NCI-H460 (cell line): ENCODE data around the gene SRPK1. TPM values are rescaled to one million over a fixed set of nuclear protein-coding genes. Genes with fewer than 3 reads are reported as not detected.
"Not testable (repeated sequence)": the region's sequence is repeated elsewhere in the genome, so short reads cannot be mapped to it uniquely, and the experiment has no call there.

Experiments
- DNase-seq: peaks from one replicate; pipeline ENCODE4 v3.0.0-alpha.2; 2016; ENCODE audit warnings: low read depth; ENCODE audit errors: extremely low read depth
- total RNA-seq: library from RNA; depleted of rRNA; stranded (reverse); fragments of >200 nt; shearing (Covaris generic); gene quantifications from 2 replicates; pipeline ENCODE4 v1.2.3, GENCODE V29; 2014

SRPK1 gene
- total RNA-seq, 1 experiment from 2014 or later: 68.4 TPM

DNA sequence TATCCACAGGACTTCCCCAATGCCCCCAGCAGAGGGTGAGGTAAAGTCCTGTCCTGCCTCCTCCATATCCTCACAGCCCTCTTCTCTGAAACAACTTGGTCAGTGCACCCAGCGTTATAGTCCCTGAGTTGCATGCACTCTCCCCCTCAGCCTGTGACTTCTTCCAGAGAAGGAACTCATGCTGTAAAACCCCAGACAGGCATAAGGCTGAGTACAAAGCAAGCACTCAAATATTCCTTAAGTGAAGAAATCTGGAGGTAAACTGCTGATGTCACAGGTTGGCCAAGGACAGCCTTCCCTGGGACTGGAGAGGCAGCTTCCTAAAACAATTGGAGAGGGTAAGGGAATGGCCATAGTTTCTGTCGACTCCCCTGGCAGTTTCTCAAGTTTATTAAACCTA lies 12.9 kb upstream of the SRPK1 start:
- no peak for DNase-seq

DNA sequence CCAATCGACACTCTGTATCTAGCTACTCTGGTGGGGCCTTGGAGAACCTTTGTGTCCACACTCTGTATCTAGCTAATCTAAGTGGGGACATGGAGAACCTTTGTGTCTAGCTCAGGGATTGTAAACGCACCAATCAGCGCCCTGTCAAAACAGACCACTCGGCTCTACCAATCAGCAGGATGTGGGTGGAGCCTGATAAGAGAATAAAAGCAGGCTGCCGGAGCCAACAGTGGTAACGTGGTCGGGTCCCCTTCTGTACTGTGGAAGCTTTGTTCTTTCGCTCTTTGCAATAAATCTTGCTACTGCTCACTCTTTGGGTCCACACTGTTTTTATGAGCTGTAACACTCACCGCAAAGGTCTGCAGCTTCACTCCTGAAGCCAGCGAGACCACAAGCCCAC lies 11.0 kb upstream of the SRPK1 start:
- not testable (repeated sequence) for DNase-seq

- DNase-seq: no peak
Observed at GRCh38 chr6:35931120-35931561, 10.2 kb upstream of the SRPK1 start.

GRCh38 chr6:35929601-35930000 lies 8.7 kb upstream of the SRPK1 start:
- no peak for DNase-seq

DNA sequence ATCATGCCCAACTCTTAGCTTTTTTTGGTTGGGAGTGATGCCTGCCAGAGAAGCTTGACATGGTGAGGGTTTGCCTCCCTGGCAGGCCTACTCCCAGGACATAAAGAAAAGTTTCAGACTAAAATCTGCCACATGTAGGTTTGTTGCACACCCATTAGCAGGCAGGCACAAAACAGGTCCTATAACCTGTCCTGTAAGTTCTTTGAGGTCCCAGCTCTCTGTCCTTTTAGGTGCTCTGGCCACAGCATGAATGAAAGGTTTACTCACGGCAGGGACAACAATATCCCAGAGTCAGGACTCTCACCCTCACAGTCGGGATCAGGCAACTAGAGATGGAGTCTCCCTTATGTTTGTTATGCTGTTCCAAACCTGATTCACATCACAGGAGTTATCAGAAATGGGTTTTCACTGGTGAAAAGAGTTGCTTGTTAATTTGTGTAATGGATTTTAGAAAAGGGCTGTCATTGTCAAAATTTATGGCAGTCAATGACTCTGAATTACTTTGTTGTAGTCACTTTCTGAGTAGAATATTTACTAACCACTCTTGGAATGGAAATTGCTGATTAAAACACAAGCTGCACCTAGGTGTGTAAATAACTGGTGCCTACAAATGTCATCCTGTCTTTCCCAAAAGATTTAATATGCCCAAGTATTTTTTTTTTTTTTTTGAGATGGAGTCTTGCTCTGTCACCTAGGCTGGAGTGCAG lies 5.8 kb upstream of the SRPK1 start:
- DNase-seq: no peak

DNA sequence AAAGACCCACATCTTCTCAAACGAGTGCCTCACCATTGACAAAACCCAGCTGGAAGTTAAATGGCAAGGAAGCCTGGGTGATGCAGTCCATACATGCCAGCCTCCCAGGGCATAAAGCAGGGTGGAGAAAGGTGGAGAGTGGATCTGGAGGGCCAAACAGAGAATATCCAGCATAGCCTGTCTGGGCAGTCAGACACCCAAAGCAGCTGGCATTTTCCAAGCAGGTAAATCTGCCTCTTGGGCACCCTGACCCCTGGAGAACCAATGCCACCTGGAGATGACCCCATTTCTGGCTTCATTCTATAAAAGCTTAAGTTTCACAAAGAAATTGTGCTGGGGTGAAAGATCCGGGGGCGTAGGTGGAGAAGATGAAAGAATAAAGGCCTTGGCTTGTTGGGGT lies 5.1 kb upstream of the SRPK1 start:
- DNase-seq: no peak

- DNase-seq: no peak
Observed at GRCh38 chr6:35924146-35924545, 3.2 kb upstream of the SRPK1 start.

DNA sequence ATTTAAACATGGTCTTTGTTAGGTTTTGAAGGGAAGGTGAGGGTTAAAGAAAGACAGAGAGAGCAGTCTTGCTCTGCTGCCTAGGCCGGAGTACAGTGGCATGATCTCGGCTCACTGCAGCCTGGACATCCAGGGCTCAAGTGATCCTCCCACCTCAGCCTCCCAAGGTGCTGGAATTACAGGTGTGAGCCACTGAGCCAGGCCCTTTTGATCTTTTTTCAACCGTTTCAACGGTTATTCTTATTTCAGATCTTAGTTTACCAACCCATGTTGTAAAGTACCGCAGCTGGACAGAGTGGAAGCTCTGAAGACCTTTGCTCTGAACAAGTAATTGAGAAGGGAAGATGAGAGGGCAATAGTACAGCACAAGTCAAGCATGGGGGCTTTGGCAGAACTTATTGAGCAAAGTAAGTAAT lies 1.2 kb upstream of the SRPK1 start:
- no peak for DNase-seq

DNA sequence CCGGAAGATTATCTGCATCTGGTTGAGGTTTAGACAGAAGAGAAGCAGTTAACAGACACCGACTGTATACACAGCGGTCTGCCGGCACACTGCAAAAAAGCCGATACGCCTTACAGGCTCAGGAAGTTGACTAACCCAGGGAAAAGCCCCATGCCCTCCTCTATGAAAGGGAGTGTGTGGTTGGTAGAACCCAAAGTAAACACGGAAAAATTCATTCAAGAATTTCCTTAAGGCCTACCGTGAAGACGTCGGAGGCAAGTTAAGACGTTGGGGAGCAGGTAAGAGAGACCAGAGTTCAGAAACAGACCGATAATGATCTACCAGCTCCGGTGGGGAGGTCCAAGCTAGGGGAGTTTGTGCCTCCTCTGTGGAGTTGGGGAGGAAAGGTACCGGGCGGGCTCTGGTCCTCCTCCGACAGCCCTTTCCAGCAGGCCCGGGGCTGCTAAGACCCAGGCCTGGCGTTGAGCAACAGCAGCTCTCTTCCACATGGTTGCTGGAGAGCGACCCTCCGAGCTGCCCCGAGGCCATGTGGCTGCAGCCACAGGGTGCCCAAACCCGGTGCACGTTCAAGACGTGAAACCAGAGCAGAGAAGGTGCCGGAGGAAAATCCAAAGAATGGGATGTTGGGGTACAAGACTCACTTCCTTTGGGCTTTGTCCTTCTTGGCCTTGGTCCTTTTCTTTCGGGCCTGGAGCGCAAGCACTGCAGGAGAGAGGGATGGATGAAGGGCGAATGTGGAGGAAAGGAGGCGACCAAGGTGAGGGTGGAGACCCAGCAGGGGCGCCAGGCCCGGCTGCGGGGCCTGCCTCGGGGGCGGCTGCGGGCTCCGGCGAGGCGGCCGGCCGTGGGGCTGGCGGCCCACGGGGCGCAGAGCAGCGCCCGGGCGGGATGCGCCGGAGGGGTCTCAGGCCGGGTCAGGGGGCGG lies 809 bp downstream of the SRPK1 start:
- DNase-seq: no peak

GRCh38 chr6:35919085-35919826 lies 1.6 kb downstream of the SRPK1 start:
- no peak for DNase-seq

GRCh38 chr6:35916893-35917292 lies 4.0 kb downstream of the SRPK1 start:
- not testable (repeated sequence) for DNase-seq

- DNase-seq: no peak
Observed at GRCh38 chr6:35916056-35916455, 4.8 kb downstream of the SRPK1 start.

GRCh38 chr6:35914536-35914935 lies 6.4 kb downstream of the SRPK1 start:
- no peak for DNase-seq

DNA sequence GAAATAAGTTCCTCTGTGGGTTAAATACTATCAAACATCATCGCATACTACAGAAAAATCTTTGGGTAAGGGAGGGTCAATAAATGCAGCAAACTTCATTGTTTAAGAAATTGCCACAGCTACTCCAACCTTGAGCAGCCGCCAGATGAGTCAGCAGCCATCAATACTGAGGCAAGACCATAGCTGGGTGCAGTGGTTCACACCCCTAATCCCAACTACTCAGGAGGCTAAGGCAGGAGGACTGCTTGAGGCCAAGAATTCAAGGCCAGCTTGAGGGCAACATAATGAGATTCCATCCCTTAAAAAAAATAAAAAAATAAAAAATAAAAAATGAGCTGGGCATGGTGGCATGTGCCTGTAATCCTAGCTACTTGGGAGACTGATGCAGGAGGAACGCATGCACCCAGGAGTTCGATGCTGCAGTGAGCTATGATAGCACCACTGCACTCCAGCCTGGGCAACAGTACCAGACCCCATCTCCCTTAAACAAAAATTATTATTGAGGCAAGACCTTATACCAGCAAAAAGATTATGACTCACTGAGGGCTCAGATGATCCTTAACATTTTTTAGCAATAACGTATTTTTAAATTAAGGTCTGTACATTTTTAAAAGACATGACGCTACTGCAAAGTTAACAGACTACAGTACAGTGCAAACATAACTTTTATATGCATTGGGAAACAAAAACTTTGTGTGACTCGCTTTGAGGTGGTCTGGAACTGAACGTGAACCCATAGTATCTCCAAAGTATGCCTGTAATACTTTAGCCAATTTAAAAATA lies 8.8 kb downstream of the SRPK1 start:
- DNase-seq: no peak

DNA sequence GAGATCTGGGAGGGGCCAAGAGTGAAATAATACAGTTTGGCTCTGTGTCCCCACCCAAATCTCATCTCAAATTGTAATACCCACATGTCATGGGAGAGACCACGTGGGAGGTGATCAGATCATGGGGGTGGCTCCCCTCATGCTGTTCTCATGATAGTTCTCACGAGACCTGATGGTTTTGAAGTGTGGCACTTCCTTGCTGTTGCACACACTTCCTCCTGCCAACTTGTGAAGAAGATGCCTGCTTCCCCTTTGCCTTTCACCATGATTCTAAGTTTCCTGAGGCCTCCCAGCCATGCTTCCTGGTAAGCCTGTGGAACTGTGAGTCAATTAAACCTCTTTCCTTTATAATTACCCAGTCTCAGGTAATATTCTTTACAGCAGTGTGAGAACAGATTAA lies 11.3 kb downstream of the SRPK1 start:
- not testable (repeated sequence) for DNase-seq

DNA sequence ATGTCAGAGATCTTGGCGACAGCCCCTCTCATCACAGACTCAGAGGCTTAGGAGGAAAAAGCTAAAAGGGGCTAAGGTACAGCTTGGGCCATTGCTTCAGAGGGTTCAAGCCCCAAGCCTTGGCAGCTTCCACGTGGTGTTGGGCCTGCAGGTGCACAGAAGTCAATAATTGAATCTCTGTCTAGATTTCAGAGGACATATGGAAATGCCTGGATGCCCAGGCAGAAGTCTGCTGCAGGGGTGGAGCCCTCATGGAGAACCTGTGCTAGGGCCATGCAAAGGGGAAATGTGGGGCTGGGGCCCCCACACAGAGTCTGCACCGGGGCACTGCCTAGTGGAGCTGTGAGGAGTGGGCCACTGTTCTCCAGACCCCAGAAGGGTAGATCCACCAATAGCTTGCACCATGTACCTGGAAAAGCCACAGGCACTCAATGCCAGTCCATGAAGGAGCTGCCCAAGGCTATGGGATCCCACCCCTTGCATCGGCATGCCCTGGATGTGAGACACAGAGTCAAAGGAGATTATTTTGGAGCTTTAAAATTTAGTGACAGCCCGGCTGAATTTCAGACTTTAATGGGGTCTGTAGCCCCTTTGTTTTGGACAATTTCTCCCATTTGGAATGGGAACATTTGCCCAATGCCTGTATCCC lies 12.0 kb downstream of the SRPK1 start:
- not testable (repeated sequence) for DNase-seq

DNA sequence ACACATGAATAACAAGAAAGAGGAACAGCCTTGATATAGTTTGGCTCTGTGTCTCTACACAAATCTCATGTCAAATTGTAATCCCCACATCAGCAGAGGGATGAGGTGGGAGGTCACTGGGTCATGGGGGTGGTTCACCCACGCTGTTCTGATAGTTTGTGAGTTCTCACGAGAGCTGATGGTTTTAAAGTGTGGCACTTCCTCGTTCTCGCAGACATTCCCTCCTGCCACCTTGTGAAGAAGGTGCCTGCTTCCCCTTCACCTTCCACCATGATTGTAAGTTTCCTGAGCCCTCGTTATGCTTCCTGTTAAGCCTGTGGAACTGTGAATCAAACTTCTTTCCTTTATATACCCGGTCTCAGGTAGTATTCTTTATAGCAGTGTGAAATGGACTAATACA lies 13.1 kb downstream of the SRPK1 start:
- no peak for DNase-seq

DNA sequence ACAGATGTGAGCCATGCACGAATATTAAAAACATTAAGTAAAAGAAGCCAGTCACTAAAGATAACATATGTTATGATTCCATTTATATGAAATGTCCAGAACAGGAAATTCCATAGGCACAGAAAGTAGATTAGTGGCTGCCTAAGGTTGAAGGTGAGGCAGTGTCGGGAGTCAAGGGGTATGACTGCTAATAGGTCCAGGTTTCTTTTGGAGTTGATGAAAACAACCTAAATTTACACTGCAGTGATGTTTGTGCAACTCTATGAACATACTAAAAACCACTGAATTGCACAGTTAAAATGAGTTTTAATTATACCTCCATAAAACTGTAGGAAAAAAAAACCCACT lies 14.4 kb downstream of the SRPK1 start:
- no peak for DNase-seq

DNA sequence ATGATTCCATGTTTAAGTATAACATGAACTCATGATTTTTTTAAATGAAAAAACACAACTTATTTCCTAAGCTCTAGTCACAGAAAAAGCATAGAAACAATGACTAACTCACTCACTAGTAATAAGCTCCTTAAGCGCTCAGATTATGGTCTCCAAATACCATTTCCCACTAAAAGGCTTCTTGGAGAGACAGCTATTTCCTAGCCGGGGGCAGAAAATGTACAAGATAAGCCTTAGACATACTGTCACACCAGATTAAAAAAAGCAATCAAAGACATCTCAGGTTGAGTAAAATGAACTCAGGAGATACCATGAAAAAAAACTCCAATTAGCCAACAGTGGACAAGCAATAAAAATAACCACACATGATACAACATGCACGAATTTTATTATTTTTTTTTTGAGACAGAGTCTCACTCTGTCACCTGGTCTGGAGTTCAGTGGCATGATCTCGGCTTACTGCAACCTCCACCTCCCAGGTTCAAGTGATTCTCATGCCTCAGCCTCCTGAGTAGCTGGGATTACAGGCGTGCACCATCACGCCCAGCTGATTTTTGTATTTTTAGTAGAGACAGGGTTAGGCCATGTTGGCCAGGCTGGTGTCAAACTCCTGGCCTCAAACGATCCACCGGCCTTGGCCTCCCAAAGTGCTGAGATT lies 14.9 kb downstream of the SRPK1 start:
- no peak for DNase-seq
